HepG2 (cell line): Measurements from ENCODE around the gene P2RY6.

Source experiments
- CTCF ChIP-seq: sonication (generic); formaldehyde crosslinking; IDR thresholded peaks from 2 replicates; pipeline ENCODE4 v1.5.0; 2020; ENCODE audit warnings: mild to moderate bottlenecking, missing genetic modification reagents, moderate library complexity
- IRF2 ChIP-seq: IDR thresholded peaks from 2 replicates; pipeline ENCODE4 v1.6.1; 2018; ENCODE audit warnings: missing genetic modification reagents, missing compliant biosample characterization
- KLF15 ChIP-seq: sonication (generic); formaldehyde crosslinking; IDR thresholded peaks from 2 replicates; pipeline ENCODE4 v1.8.1; 2023; ENCODE audit warnings: borderline replicate concordance, mild to moderate bottlenecking, inconsistent platforms, missing genetic modification reagents, mixed read lengths
- NR1H2 ChIP-seq: sonication (generic); formaldehyde crosslinking; IDR thresholded peaks from 2 replicates; pipeline ENCODE4 v1.8.1; 2022; ENCODE audit warnings: low read depth, missing genetic modification reagents, borderline replicate concordance
- SETDB1 ChIP-seq: sonication (generic); formaldehyde crosslinking; IDR thresholded peaks from 2 replicates; pipeline ENCODE4 v1.5.1; 2020; ENCODE audit warnings: missing genetic modification reagents, mild to moderate bottlenecking, borderline replicate concordance
- SMAD3 ChIP-seq: sonication (generic); formaldehyde crosslinking; IDR thresholded peaks from 2 replicates; pipeline ENCODE4 v1.4.0; 2020; ENCODE audit warnings: missing genetic modification reagents
- STAT6 ChIP-seq: sonication (generic); formaldehyde crosslinking; IDR thresholded peaks from 2 replicates; pipeline ENCODE4 v1.4.0; 2020; ENCODE audit warnings: missing genetic modification reagents, mild to moderate bottlenecking, borderline replicate concordance
- TBP ChIP-seq: sonication (generic); formaldehyde crosslinking; IDR thresholded peaks from 2 replicates; pipeline ENCODE4 v1.5.0; 2020; ENCODE audit warnings: missing genetic modification reagents
- TEAD3 ChIP-seq: optimal IDR thresholded peaks from 2 replicates; pipeline ENCODE3; 2016; ENCODE audit warnings: borderline replicate concordance
- ZNF678 ChIP-seq: sonication (generic); formaldehyde crosslinking; IDR thresholded peaks from 2 replicates; pipeline ENCODE4 v1.4.0; 2020; ENCODE audit warnings: mild to moderate bottlenecking, missing genetic modification reagents

- TF ChIP-seq SETDB1 (CRISPR knock-in tag) = no peak
- no peak for TF ChIP-seq IRF2 (CRISPR knock-in tag)
- no peak for TF ChIP-seq CTCF (CRISPR knock-in tag)
- TF ChIP-seq ZNF678 = no peak
- TF ChIP-seq SMAD3 (CRISPR knock-in tag) = no peak
- TF ChIP-seq TEAD3 (CRISPR knock-in tag) = no peak
- TF ChIP-seq KLF15 (CRISPR knock-in tag) = no peak
- TF ChIP-seq STAT6 (CRISPR knock-in tag) = no peak
- TF ChIP-seq NR1H2 (CRISPR knock-in tag) = no peak
- no peak for TF ChIP-seq TBP (CRISPR knock-in tag)
Measured at GRCh38 chr11:73244589-73245240, 27.4 kb upstream of the P2RY6 start.
